Spinal cord (tissue), 10 donors: ENCODE results near the gene SUSD1. TPM values are rescaled to one million over a fixed set of nuclear protein-coding genes. Genes with fewer than 3 reads are reported as not detected.

Source experiments
- DNase-seq, 6 donors: peaks; one replicate each; pipeline versions ENCODE4 v3.0.0 to v3.0.0-alpha.2; 2013 to 2015; ENCODE audit warnings: low spot score in 6 of 6, low read depth in 4 of 6
- H3K27ac ChIP-seq: one replicate; pipeline ENCODE4 v1.5.1; 2013; ENCODE audit warnings: low read depth, low read length, control low read depth
- H3K27me3 ChIP-seq: one replicate; pipeline ENCODE4 v1.6.1; 2013; ENCODE audit warnings: low read length; ENCODE audit not compliant: control insufficient read depth, insufficient read depth
- H3K36me3 ChIP-seq: one replicate; pipeline ENCODE4 v1.6.1; 2013; ENCODE audit warnings: low read length; ENCODE audit not compliant: control insufficient read depth, insufficient read depth
- H3K4me1 ChIP-seq: one replicate; pipeline ENCODE4 v1.6.1; 2013; ENCODE audit warnings: low read length; ENCODE audit not compliant: control insufficient read depth, insufficient read depth
- H3K4me3 ChIP-seq: one replicate; pipeline ENCODE4 v1.5.1; 2013; ENCODE audit warnings: low read depth, low read length, control low read depth
- H3K9me3 ChIP-seq: one replicate; pipeline ENCODE4 v1.6.1; 2013; ENCODE audit warnings: low read length; ENCODE audit not compliant: control insufficient read depth, insufficient read depth
- WGBS: methylation state at CpG from one replicate; pipeline ENCODE4 v1.1.5; 2013; ENCODE audit warnings: missing lambda C conversion rate; ENCODE audit not compliant: insufficient coverage; 5-methylcytosine and 5-hydroxymethylcytosine counted together
- polyA plus RNA-seq, 2 donors: library from polyadenylated mRNA; unstranded; fragments of 120-200 nt; gene quantifications; one replicate each; pipeline ENCODE4 v1.2.1, GENCODE V29; 2013; ENCODE audit not compliant: insufficient read length in 2 of 2
- total RNA-seq, 2 donors: library from RNA; depleted of rRNA in 1 of 2; stranded (reverse); fragments of 120-200 nt in 1 of 2; fragments of >200 nt in 1 of 2; gene quantifications; one replicate each; pipeline versions ENCODE4 v1.2.3 to v1.2.4, GENCODE V29; 2013 to 2014
- donor health status: healthy.

SUSD1 gene
- total and polyA plus RNA-seq, 4 donors: 12.9 to 39.0 (median 15.3) TPM

DNA sequence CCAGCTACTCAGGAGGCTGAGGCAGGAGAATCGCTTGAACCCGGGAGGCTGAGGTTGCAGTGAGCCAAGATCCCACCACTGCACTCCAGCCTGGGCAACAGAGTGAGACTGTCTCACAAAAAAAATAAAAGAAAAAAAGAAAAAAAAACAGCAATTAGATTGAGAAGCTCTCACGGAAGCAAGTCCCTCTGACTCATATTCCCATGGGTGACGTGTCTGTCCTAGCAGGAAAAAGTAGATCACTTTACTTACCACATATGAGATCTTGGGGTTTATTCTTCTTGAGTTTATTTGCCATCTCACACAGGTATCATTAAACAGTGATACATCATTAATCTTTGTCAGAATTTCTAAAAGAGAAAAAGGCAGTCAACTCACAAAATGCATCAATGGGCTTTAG, 62.6 kb downstream of the SUSD1 start:
- DNase-seq: no peak
- H3K36me3 ChIP-seq: peaks cover 22% of the 10 kb centered on the region
- no peaks in the 10 kb centered on the region for H3K4me1 ChIP-seq
- no CpG with 5 or more reads among the region's 4 CpGs for WGBS
- no peak overlapping the region for H3K4me3 ChIP-seq
- no peak overlapping the region for H3K27ac ChIP-seq
- H3K27me3 ChIP-seq: no peaks in the 10 kb centered on the region
- no peaks in the 10 kb centered on the region for H3K9me3 ChIP-seq

DNA sequence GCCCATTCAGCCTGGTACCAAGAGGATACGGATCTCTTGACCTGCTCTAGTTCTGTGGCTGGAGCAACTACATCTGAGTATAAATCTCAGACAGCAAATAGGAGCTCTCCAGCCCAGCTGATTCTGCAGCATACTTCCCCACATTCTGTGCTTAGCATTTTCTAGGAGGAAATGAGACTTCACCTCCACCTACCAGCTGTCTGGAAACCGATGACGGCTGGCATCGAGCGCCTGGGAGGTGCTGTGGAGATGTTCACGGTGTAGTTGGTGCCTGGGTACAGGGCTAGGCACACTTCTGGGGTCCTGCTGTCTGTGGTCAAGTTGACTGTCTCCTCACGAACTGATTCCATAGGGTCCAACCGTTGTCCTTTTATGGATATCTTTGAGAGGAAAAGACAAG, 63.6 kb downstream of the SUSD1 start:
- Histone ChIP-seq H3K4me3 (no peak overlapping the region), H3K9me3 (no peaks in the 10 kb centered on the region), H3K27me3 (no peaks in the 10 kb centered on the region), H3K4me1 (no peaks in the 10 kb centered on the region), H3K36me3 (peaks cover 20% of the 10 kb centered on the region), H3K27ac (no peak overlapping the region)
- WGBS: 86% methylated on average over 1 of the region's 8 CpGs
- no peak for DNase-seq

DNA sequence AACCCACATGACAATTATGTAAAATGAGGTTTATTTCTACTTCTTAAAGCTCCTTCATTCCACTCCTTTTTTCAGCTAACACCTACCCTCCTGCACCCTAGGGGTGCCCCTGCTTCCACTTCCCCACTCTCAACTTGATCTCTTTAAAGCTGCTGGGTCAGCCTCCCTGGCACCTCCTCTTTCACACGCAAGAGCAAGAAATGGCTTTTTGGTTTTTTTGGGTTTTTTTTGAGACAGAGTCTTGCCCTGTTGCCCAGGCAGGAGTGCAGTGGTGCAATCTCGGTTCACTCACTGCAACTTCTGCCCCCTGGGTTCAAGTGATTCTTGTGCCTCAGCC, 64.4 kb downstream of the SUSD1 start:
- DNase-seq: no peak
- Histone ChIP-seq H3K27me3 (no peaks in the 10 kb centered on the region), H3K4me1 (no peaks in the 10 kb centered on the region), H3K9me3 (no peaks in the 10 kb centered on the region), H3K4me3 (no peak overlapping the region), H3K36me3 (peaks cover 20% of the 10 kb centered on the region), H3K27ac (no peak overlapping the region)
- WGBS: 100% methylated on average over 1 of the region's 2 CpGs

DNA sequence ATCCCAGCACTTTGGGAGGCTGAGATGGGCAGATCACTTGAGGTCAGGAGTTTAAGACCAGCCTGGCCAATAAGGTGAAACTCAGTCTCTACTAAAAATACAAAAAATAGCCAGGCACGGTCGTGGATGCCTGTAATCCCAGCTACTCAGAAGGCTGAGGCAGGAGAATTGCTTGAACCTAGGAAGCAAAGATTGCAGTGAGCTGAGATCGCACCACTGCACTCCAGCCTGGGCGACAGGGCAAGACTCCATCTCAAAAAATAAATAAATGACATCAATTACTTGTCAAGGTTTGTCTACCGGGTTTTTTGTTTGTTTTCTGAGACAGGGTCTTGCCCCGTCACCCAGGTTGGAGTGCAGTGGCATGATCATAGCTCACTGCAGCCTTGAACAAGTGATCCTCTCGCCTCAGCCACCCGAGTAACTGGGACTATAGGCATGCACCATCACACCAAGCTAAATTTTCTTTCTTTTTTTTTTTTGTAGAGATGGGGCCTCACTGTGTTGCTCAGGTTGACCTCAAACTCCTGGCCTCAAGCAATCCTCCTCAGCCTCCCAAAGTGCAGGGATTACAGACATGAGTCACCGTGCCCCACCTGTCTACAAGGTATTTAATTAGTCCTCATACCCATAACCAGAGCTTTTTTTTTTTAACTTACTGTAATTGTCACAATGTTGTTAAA, 64.9 kb downstream of the SUSD1 start:
- Histone ChIP-seq H3K4me1 (no peaks in the 10 kb centered on the region), H3K27me3 (no peaks in the 10 kb centered on the region), H3K9me3 (no peaks in the 10 kb centered on the region), H3K27ac (no peak overlapping the region), H3K4me3 (no peak overlapping the region), H3K36me3 (peaks cover 20% of the 10 kb centered on the region)
- 87% methylated on average over 3 of the region's 9 CpGs for WGBS
- DNase-seq: no peak

DNA sequence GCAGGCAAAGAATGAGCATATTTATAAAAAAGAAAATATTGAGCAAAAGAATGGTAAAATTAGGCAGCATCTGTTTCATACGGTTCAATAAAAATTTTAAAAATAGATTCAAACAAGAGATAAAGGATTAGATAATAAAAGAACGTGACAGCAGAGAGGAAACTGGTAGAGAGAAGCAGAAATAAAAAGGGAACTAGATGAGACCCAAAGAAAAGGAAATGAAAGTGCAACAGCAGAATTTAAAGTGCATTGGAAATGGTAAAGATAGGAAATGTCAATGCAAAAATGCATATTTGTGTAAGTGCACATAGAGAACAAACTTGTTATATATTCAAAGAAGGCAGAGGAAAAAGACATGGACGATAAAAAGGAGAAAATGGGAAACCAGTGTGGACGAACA, 70.2 kb downstream of the SUSD1 start:
- Histone ChIP-seq H3K4me1 (no peaks in the 10 kb centered on the region), H3K9me3 (no peaks in the 10 kb centered on the region), H3K27ac (no peak overlapping the region), H3K4me3 (no peak overlapping the region), H3K27me3 (no peaks in the 10 kb centered on the region), H3K36me3 (peaks cover 6% of the 10 kb centered on the region)
- 83% methylated on average over 1 of the region's 4 CpGs for WGBS
- DNase-seq: no peak

DNA sequence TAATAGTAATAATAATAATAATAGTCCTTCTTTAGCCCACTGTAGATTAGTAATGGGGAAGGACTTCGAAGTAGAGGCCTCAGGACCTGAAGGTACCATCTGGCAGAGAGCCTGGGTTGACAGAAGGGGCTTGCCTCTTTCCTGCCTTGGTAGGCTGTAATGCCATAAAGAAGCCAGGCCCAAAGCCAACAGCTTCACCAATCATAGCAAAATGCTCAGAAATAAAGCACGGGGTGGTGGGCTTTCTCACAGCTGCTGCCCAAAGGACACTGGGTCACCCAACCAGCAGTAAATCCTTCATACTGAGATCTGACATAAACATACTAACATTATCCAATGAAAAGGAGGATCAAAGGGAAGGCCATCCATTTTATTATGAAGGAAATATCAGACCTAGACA, 70.7 kb downstream of the SUSD1 start:
- no peaks in the 10 kb centered on the region for H3K9me3 ChIP-seq
- no peaks in the 10 kb centered on the region for H3K4me1 ChIP-seq
- H3K4me3 ChIP-seq: no peak overlapping the region
- no peak for DNase-seq
- H3K27ac ChIP-seq: no peak overlapping the region
- peaks cover 6% of the 10 kb centered on the region for H3K36me3 ChIP-seq
- WGBS: 38% methylated on average over 1 of the region's 2 CpGs
- H3K27me3 ChIP-seq: no peaks in the 10 kb centered on the region

DNA sequence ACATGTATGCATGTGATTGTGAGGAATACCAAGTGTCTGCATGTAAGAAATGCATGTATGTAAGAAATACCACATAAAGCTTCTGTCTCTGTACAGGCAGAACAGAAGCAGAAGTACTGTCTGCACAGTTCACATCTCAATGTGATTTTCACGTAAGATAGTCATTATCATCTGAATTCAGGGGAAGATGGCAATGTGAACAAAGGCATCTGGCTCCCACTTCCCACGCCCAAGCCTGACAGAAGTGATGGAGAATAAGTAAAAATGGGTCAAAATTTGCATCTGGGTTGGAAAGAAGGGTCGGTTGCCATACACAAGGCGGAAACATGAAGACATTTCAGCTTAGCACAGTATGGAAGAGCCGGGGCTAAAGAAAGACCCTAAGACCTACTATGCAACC, 71.7 kb downstream of the SUSD1 start:
- no peak for DNase-seq
- Histone ChIP-seq H3K9me3 (no peaks in the 10 kb centered on the region), H3K4me1 (no peaks in the 10 kb centered on the region), H3K4me3 (no peak overlapping the region), H3K27ac (no peak overlapping the region), H3K36me3 (peaks cover 8% of the 10 kb centered on the region), H3K27me3 (no peaks in the 10 kb centered on the region)
- 53% methylated on average over 3 of the region's 5 CpGs for WGBS

DNA sequence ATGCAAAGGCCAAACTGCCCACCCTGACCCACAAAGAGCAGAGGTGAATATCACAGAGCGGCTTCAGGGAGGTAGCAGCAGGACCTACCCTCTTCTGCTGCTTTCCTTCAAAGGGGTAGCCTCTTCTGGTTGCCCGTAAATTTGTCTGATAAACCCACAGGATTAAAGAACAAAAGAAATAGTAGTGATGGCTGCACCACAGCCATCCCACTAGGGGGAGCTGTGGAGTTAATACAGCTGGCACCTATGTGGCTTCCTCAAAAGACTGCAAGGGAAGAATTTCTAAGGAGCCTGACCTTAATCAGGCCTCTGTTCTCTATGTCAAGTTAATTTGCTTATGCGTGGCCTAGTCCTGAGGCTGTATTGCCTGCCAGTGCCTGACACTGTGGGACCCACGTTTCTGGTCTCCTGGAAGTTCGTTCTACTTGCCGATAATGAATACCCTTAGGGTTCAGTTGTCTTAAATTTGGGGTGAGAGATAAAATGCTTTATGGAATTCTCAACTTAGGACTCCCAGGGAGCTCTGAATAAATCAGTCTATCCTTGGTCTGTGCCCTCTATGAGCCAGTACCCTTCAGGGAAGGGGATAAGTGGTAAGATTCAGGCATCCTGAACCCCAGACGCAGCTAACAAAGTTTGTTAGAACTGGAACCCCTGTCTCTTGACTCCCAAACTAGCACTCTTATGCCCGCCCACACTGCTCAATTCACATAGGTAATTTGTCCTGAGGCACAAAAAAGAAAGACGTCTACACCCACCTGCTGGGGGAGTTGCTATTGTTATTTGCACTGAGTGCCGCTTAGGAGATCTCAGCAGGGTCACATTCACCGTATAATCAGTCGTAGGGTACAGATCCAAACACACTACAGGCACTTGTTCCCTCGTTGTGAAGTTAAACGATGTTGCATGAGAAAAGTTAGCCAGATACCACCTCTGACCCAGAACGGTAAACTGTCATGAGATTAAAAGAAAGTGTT, 77.1 kb downstream of the SUSD1 start:
- Histone ChIP-seq H3K36me3 (peaks cover 14% of the 10 kb centered on the region), H3K9me3 (no peaks in the 10 kb centered on the region), H3K4me3 (no peak overlapping the region), H3K4me1 (no peaks in the 10 kb centered on the region), H3K27ac (no peak overlapping the region), H3K27me3 (no peaks in the 10 kb centered on the region)
- DNase-seq: peak in 3 of 6 donors; percentile 35 to 84 (median 79)
- WGBS: 42% methylated on average over 3 of the region's 15 CpGs

DNA sequence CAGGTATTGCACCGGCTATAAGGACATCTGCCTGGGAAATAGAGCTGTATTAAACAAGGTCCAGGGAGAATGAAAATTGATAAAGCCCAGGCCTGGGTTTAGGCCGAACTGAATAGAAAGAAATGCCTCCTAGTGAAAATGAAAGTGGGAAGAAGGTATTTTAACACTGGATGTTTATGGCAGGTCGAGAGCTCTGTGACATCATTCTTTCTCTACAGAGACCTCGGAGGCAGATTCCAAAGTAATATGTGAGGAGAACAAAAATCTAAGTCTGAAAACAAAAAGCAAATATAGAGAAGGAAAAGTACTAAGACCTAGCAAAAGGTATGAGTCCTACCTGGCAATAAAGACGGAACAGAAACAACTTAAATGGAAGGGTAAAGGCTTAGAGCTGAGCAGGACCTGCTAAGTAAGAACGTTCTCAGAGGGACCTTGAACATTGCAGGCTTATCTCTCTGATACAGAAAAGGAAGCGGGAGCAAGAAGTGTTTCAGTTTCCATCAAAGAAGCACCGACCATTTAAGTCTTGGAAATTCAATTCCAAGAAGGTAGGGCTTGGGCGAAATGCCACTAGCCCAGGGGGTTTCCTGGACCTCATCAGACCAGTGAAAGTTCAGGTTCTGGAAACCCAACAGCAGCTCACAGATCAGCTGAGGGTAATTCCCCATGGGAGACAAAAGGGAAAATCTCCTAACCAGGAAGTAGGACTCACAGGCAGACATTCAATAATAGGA, 80.0 kb downstream of the SUSD1 start:
- WGBS: 89% methylated on average over 9 of the region's 9 CpGs
- Histone ChIP-seq H3K27me3 (no peaks in the 10 kb centered on the region), H3K9me3 (no peaks in the 10 kb centered on the region), H3K27ac (no peak overlapping the region), H3K4me3 (no peak overlapping the region), H3K4me1 (no peaks in the 10 kb centered on the region), H3K36me3 (peaks cover 8% of the 10 kb centered on the region)
- DNase-seq: no peak
